NCI-H1105 (cell line): ENCODE results near the gene ZNF536.

Experiments used
- DNase-seq: peaks from one replicate; lab custom pipeline; 2025; lab: John Stamatoyannopoulos, UW

The ZNF536 gene

GRCh38 chr19:30563691-30564090, 191.5 kb downstream of the ZNF536 start:
- DNase-seq = no peak

- no peak for DNase-seq
Observed at GRCh38 chr19:30564551-30565011, 192.4 kb downstream of the ZNF536 start.

- DNase-seq = no peak
Observed at GRCh38 chr19:30565636-30566035, 193.5 kb downstream of the ZNF536 start.

- DNase-seq = no peak
Observed at GRCh38 chr19:30566681-30567420, 194.7 kb downstream of the ZNF536 start.

GRCh38 chr19:30567536-30568232, 195.5 kb downstream of the ZNF536 start:
- DNase-seq = no peak

GRCh38 chr19:30570194-30570593, 198.0 kb downstream of the ZNF536 start:
- peak; percentile 64 for DNase-seq

GRCh38 chr19:30577551-30578105, 205.4 kb downstream of the ZNF536 start:
- DNase-seq = no peak

GRCh38 chr19:30579419-30579818, 207.2 kb downstream of the ZNF536 start:
- DNase-seq = no peak

- no peak for DNase-seq
Observed at GRCh38 chr19:30580673-30581072, 208.5 kb downstream of the ZNF536 start.

- no peak for DNase-seq
Observed at GRCh38 chr19:30584090-30584489, 211.9 kb downstream of the ZNF536 start.

- DNase-seq = no peak
Observed at GRCh38 chr19:30587869-30588268, 215.7 kb downstream of the ZNF536 start.

GRCh38 chr19:30590596-30591229, 218.5 kb downstream of the ZNF536 start:
- no peak for DNase-seq

GRCh38 chr19:30593356-30593755, 221.2 kb downstream of the ZNF536 start:
- DNase-seq = no peak

GRCh38 chr19:30593975-30594745, 222.0 kb downstream of the ZNF536 start:
- no peak for DNase-seq

GRCh38 chr19:30596268-30596667, 224.1 kb downstream of the ZNF536 start:
- DNase-seq = no peak

- no peak for DNase-seq
Observed at GRCh38 chr19:30596813-30597399, 224.7 kb downstream of the ZNF536 start.

GRCh38 chr19:30598688-30599087, 226.5 kb downstream of the ZNF536 start:
- no peak for DNase-seq

GRCh38 chr19:30602661-30603350, 230.6 kb downstream of the ZNF536 start:
- DNase-seq = no peak

GRCh38 chr19:30604657-30605056, 232.5 kb downstream of the ZNF536 start:
- DNase-seq = no peak

- no peak for DNase-seq
Observed at GRCh38 chr19:30605333-30605732, 233.1 kb downstream of the ZNF536 start.
